HG03280 (cell line): ENCODE measurements around the gene ZNF638.

Experiments used
- ATAC-seq: cut with Tn5 transposase; IDR thresholded peaks from one replicate; pipeline ENCODE4 v1.9.1; 2021; ENCODE audit warnings: mild to moderate bottlenecking, moderate library complexity; ENCODE audit not compliant: unreplicated experiment

ZNF638 gene

DNA sequence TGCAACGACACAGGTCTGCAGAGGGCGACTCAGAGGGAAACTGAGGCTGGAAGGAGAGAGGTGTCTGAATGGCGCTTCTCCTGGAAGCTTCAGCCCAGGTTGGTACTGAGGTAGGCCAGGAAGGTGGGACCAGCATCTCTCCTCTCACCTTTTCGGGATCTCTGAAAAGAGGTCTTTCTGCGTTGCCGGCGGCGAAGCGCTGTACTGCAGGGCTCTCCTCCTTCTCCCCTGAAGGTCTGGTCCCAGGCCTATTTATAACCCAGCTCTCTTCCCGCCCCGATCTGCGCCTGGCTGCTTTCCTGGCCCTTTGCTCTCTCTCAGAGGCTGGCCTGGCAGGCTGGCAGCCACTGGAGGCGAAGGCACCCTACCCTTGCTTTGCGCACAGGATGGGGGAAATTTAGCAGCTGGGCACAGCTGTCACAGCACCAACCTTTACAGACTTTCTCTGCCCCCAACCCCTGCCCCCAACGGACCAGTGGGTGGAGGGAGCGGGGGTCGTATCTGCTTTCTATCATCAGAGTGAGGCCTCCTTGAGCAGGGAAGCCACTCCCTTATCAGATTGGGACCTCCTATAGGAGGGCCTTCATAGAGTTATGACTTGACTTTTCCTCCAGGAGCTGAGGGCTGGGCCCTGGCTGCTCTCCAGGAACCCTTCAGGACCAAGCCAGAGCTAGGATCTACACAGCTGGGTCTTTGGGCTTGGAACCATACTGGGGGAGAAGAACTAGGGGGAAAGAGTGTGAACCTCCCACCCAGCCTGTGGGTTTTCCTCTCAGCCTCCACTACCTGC is 122.8 kb downstream of the ZNF638 start:
- no peak for ATAC-seq

DNA sequence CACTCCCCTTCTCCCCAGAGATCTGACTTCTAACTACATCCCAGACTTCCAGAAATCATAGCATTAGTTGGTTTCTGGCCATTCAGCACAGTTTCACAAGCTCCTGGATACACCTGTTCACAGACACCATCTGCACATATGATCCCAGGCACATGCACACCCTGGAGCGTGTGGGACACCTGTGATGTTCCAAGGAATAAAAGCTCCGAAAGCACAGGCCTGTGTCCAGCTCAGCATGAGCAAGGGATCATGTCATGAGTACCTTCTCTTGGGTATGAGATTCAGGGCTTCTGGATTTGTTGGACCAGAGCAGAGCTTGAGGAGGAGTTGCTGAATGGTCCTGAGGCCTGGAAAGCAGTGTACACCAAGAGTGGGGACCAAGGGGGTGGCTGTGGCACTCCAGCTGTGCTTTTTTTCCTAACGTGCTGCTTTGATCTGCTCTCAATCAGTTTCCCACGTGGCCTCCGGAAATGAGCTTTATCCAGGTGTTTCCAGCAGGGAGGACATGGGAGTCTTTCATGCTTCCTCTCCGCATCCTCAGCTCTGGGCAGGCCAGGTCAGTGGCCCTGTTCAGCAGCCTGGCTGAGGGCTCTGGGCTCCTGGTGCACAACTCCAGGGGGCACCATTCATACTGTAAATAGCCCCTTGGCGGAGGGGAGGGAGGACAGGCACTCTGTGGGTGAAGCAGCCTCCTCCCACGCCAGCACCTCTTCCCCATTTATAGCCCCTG is 123.6 kb downstream of the ZNF638 start:
- ATAC-seq, result no peak

DNA sequence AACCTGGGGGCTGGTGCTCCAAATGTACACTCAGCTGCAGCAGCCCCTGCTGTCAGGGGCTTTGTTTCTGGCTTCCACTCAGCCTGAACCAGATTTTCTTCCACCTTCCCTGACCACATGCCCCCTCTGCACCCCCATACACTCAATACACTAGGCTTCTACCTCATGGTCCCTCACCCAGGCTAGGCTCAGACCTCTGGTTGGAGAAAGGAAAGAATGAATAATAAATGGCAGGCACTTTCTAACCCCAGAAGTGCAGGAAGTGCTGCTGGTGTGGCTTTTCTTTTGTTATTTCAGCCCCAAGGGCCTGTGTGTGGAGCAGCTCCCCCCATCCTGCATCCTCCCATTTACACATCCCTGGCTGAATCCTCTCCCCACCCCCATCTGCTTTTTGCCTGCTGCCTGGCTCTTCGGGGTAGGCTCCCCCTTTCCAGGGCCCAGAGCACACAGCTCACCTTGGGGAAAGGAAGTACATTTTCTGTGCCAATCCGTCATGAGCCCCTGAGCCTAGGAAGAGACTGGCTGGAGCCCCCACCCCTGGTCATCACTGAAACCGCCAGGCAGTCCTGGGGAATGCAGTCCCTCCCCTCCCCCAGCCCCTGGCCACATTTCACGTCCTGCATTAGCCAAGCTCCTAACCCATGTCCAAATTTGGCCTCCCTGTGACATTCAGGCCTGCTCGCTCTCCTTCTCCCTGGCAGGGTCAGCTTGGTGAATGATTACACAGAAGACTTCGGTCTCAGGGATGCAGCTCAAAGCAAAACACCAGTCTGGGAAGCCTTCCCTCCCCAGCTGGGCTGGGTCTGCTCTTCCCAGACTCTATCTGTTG is 124.4 kb downstream of the ZNF638 start:
- no peak for ATAC-seq

DNA sequence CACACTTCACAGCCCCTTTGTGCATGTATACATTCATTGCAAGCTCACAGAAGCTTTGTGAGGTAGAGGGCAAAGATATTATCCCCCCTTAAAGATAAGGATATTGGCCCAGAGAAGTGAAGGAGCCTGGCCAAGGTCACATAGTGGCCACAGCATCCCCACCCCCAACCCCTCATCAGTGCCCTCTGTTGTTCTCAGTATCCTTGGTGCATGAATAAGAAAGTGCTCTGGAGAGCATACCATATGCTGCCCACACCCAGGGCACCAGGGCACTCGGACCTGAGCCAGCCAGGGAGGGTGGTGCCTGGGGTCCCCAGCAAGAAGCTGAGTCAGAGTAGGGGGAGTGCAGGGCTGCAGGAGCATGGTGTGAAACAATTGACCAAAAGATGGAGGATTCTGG is 125.0 kb downstream of the ZNF638 start:
- ATAC-seq, result no peak

DNA sequence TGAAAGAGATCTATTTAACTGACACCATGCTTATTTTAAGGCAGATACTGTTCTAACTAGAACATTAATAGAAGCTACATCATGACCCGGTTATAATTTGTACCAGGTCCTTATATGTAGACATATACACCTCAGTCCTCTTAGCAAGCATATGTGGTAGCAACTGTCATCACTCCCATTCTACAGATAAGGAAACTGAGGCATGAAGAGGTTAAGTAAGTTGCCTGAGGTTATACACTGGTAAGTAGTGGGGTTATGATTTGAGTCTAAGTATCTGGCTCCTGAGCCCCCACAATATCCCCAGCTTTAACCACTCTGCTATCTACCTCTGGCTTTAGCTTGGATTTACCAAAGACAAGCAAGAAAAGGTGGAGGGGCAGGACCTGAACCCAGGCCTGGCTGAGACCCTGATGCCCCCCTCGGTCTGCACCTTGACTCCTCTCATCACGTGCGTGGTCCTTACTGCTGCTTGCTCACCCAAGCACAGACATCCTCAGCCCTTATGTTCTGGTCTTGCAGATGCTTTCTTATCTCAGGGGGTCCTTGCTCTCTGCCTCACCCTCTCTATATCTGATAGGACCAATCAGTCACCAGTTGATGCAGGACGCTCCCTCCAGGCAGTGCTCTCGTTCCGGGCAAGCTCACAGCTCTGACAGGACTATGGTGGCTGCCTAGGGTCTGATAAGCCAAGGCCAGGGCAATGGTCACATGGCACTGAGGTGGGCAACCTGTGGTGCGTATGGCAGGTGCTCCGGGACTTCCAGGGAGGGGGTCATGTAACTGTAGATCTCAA is 125.7 kb downstream of the ZNF638 start:
- no peak for ATAC-seq

DNA sequence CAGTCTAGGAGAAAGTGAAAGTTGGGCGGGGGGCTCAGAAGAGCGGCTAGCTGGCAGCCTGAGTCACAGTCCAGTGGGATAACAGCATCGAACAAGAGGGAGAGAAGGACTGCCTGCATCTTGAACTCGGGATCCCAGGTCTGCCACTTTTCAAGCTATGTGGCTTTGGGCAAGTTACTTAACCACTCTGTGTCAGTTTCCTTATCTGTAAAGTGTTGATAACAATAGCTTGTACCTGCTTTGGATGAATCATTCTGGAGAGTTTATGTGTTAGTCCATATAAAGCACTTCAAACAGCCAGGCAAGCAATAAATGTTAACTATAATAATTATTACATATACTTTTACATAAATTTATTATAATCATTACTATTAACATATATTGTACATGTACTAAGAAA is 126.3 kb downstream of the ZNF638 start:
- no peak for ATAC-seq

DNA sequence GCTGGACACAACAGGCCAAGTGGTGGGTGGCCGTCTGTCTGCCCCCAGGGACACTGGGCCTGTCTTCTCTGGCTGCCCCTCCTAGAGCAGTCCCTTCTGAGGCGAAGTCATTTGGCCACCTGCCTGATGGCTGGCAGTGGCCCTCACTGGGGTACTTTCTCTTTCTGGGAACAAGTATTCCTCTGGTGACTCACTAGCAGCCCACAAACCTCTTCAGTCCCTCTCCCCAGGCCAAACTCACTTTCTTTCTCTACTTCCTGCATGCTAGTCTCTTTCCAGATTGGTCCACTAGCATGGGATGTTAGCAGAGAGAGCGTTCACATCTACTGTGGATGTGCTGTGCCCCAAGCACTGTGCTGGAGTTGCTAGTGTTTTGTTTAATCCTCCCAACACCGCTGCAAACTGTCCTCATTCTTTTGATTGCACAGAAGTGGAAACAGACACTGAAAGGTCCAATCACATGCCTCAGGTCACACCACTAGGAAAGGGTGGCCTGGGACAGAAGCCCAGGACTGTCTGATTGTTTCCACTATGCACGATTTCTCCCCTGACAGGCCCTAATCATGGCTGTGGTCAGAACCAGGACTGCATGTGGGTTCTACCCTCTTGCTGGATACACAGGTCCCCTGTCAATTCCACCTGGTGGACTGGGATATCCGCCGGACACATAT is 127.0 kb downstream of the ZNF638 start:
- ATAC-seq, result no peak

DNA sequence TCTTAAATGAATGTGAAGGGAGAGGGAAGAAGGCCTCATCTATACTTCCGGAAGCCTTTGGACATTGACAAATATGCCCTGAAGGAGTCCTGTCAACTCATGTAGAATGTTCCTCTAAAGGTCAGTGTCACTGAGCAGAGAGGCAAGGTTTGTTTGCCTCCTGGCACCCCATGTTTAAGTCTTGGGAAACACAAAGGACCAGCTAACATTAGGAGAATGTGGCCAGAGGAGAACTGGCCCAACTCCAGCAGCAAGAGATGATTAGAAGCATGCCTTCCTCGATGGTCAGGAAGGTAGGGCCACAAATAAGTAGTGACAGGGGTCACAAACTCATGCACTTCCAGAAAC is 127.5 kb downstream of the ZNF638 start:
- ATAC-seq, result no peak

DNA sequence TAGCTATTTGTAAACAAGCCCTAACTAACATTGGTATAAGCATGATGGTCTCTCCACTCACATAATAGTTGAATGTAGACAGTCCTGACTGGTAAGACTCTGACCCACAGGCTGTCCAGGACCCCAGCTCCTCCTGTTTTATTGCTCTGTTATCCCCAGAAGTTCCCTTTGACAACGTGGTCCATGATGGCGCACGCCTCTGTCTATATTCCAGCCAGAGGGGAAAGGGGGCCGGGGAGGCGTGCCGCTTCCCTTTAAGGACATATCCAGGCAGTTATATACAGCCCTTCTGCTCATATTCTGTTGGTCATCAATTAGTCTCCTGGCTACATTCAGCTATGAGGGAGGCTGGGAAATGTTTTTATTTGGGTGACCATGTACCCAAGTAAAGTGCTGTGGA is 128.5 kb downstream of the ZNF638 start:
- ATAC-seq, result no peak

DNA sequence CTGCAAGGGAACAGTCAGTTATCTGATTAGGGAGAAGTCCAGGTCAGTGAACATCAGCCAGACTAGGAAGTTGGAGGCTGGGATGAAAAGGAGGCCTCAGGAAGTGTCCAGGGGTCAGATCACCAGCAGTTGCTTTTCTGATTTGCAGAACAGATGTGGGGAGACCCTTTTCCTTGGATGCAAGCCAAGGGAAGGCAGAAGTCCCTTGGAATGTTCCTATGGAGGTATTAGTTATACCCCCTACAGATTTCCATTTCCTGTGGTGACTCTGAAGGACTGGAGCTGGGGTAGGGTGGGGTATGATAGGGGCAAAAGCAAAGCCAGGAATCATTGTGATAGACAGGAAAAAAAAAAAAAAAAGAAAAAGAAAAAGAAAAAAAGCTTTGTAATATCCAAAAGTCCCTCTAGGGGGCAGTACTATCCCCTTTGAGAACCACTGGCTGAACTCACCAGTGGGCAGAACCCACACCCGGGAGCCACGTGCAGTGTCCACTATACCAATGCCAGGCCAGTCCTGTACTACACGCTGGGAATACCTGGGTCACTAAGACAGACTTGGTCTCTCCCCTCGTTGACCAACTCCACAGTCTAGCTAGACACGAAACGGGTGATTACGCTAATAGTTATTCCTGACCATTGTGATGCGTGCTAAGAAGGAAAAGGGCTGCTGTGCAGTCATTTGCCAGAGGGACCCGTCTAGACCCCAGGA is 129.2 kb downstream of the ZNF638 start:
- ATAC-seq, result no peak

DNA sequence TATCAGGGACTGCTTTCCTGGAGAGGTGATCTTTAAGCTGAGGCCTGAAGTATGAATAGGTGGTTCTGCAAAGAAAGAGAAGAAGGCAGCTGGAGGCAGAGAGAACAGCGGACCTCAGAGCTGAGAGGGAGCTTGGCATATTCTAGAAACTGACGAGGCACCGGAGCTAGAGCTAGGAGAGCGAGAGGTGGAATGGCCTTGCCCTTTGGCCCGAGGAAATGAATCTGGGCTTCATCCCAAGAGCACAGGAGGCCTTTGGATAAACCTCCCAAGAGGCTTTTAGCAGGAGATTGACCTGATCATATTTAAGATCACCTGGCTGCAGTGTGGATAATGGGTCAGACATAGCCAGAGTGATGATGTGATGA is 129.7 kb downstream of the ZNF638 start:
- ATAC-seq, result no peak

DNA sequence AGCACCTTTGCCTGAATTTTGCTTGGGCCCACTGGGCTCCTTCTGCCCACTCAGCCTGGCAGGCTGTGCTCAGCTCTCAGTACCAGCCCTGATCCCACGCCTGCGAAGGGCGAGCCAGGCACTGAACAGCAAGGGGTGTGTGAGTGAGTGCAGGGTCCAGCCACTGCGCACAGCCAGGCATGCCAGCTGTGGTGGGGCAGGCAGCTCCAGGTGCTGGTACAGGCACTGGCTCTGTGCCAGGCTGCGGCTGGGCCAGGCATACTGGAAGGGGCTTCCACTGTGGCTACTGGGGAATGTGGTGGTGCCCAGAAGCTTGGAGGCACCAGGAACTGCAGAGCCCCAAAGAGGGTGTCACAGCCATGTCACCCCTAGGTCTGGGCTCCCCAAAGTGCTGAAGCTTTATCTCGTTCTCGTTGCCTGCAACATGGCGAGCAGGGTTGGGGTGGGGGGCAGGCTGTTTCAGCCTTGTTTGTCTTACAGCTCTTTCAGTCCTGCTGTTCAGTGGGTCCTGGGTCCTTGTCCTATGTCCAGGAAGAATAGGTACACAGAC is 130.5 kb downstream of the ZNF638 start:
- ATAC-seq, result no peak

DNA sequence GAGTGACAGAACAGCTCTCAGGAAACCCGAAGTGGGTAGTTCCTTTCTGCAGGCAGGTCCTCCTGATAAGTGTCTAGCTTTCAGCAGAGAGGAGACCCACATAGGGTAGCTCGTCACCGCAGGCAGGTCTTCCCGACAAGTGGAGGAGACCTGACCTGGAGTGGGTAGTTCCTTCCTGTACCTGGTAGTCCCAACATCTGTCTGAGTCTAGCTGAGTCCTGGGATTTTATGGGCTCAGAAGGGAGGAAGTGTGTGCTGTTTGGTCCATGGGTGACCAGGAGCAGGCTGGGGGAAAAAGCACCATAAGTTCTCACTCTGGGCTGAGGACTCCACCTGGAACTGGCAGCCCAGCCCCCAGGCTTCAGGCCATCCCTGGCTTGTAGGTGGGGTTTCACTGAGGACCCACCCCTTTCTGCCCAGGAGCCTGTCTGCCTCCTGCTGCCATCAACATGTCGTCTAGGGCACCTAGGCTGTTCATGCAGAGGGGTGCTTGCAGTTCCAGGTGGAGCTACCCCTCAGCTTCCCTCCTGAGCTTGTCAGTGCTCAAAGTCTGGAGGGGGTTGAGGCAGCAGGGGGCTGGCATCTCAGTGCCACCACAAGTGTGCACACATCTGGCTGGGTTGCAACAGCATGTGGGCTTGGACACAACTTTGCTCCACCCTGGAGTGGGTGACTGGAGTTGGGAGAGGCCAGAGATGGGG is 131.2 kb downstream of the ZNF638 start:
- ATAC-seq, result no peak

DNA sequence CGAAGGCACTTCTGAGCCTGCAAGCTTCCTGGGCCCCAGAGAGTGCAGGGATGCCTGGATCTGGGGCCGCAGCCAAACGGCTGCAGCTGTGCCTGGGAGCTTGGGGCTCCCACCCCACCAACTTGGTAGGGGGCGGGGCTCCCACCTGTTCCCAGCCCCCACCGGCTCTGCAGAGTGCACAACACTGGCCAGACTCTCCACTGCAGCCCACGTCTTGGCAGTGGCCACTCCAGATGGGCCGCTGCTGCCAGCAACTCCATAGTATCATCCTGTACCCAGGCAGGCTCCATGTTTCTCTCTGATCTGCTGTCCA is 131.7 kb downstream of the ZNF638 start:
- ATAC-seq, result no peak

DNA sequence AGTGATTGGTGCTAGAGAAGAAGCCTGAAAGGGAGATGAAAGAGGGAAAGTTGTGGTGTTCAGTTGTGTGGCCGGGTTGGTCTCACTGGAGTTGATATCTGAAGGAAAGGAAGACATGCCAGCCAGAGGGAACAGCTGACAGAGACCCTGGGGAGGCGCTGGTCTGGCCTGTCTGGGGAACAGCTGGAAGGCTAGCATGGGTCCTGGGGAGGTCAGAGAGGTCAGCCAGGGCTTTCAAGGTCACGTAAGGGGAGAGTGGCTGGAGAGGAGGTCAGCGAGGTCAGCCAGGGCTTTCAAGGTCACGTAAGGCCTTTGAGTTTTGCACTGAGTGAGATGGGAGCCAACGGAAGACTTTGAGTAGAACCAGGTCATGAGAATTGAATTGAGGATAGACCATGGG is 132.8 kb downstream of the ZNF638 start:
- ATAC-seq, result no peak

DNA sequence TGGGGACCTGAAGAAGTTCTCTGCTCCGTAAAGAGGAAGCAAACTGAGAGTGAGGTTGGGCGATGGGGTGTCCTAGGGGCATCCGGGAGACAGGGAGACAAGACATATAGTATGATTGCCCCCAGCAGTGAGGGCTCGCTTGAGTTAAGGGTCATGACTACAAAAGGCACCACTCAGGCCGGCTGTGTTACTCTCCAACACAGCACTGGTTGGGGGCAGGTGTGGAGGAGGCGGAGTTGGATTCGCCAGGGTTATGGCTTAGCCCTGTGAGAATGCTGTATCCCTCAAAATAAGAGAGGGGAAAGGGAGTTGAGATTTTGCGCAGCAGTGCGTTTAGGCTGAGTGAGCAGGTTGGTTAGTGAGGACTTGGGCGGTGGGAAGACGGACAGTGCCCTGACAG is 133.8 kb downstream of the ZNF638 start:
- ATAC-seq, result no peak

DNA sequence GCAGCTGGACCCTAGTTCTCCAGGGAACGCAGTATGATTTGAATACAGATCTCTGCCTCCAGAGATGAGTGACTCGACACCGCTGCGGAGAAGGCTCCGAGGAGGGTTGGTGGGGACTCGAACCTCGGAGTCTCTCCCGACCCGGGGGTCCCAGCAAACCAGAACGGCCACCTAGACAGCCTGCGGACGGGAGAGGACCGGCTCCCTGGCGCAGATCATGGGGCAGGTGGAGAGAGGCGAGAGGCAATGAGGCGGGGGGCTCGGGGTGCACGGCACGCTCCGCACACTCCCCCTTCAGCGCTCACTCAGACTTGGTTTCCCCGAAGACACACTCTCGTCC is 134.3 kb downstream of the ZNF638 start:
- ATAC-seq, result no peak

DNA sequence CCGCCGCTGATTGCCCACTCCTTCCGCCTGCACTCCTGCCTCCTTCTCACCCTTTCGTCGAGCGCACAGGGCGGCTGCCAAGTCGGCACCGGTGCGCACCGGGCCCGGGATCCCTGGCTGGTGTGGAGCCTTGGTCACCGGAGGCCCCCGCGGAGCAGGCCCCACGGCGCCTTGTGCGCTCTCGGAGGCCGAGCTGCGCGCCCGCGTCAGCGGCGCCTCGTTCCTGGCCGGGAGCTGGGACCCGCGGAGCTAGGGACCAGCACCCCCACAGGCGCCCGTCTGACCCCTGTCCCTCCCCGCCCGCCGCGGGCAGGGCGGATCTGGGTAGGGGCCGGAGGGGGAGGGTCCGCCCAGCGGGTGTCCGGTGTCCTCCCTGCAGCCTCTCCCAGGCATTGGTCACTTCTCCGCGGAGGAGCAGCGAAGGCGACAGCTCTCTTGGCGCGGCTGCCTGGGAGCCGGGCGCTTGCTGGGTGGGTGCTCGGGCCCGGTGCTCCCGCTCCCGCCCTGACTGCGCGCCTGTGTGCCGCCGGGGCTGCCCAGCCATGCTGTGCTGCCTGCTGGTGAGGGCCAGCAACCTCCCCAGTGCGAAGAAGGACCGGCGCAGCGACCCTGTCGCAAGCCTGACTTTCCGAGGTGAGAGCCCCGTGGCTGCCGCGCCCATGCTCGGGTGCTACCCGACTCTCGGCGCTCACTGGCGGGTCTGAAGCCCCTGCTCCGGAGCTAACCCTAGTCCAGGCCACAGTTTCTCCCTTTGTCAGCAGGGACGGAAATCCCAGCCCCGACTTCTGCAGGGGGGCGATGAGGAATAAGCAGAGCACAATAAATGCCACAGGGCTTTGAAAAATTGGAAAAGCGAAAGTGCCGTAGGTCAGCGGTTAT is 135.0 kb downstream of the ZNF638 start:
- ATAC-seq, result no peak
